Neuron (in vitro differentiated cells): ENCODE measurements around the gene ARID3C.

ENCODE experiments used
- H2AFZ ChIP-seq: one replicate; pipeline ENCODE4 v1.6.1; 2013; ENCODE audit warnings: low read depth, mild to moderate bottlenecking, inconsistent platforms, low read length, moderate library complexity
- H3K27me3 ChIP-seq: one replicate; pipeline ENCODE4 v1.6.1; 2013; ENCODE audit warnings: low read length; ENCODE audit not compliant: insufficient read depth
- H3K36me3 ChIP-seq: one replicate; pipeline ENCODE4 v1.6.1; 2013; ENCODE audit warnings: low read length; ENCODE audit not compliant: insufficient read depth
- H3K4me1 ChIP-seq: one replicate; pipeline ENCODE4 v1.6.1; 2013; ENCODE audit warnings: low read length; ENCODE audit not compliant: insufficient read depth
- H3K4me3 ChIP-seq: 2 replicates; pipeline ENCODE4 v1.5.1; 2013; ENCODE audit warnings: mild to moderate bottlenecking, low read length, moderate library complexity
- H3K9me3 ChIP-seq: one replicate; pipeline ENCODE4 v1.6.1; 2013; ENCODE audit warnings: low read length

The ARID3C gene, protein sequence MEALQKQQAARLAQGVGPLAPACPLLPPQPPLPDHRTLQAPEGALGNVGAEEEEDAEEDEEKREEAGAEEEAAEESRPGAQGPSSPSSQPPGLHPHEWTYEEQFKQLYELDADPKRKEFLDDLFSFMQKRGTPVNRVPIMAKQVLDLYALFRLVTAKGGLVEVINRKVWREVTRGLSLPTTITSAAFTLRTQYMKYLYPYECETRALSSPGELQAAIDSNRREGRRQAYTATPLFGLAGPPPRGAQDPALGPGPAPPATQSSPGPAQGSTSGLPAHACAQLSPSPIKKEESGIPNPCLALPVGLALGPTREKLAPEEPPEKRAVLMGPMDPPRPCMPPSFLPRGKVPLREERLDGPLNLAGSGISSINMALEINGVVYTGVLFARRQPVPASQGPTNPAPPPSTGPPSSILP

DNA sequence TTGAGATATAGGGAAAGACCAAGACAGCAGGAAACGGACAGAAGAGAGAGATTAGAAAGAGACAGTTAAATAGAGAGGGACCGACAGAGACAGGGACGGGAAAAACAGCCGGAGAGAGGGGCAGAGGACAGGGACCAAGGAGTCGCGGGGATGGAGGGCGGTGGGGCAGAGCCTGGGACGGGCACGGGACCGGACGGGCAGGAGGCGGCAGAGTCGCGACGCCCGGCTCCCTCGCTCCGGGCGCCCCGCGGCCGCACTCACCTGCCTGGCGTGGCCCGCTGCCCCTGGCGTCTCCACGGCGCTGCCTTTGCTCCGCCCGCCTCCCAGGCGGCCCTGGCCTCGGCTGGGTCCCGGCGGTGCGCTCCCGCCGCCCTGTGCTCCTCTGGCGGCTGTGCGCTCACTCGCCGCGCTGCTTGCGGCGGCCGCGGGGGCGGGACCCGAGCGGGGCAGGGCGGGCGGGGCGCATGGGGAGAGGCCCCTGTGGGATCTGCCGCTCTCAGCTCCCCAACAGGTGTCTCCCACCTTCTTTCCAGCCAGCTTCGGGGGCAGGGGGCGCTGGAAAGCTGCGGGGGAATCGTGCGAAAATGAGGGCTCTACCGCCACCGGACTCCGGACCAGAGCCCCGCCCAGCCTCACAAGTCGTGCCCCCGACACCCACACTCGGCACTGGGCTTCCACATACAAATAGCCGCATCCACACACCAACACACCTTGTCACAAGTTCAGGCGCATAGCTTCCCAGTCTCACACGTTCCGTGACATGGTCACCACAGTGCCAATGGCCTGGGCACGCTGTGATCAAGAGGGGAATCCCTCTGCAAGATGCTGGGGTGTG is at the start of gene ARID3C:
Gene ARID3C, minus strand, starts transcription at position 411 of the 835 bp plus-strand sequence. CDS start 1,052 bp downstream, outside the sequence.
- peaks cover 66% of the 10 kb centered on the region for H3K27me3 ChIP-seq
- H2AFZ ChIP-seq: no peak within 1 kb of the TSS
- peak within 1 kb of the TSS; percentile 21 for H3K4me3 ChIP-seq
- no peaks in the 10 kb centered on the region for H3K9me3 ChIP-seq
- H3K4me1 ChIP-seq: peaks cover 12% of the 10 kb centered on the region
- H3K36me3 ChIP-seq: no peaks in the 10 kb centered on the region

DNA sequence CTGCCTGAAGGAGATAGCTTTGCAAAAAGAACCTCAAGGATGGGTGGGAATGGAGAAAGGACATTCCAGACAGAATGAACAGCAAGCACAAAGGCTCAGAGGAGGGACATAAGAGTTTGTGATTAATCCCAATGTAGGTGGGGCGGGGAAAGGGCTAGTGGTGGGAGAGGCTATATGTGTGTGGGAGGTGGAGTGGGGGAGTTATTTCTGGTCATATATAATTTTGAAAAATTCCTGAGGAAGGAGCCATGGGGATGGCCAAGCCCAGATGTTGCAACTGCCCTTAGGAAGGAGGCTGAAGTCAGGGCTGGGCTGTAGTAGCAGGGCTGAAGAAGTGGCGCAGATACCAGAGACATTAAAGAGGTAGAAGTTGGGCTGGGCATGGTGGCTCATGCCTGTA is 47.0 kb upstream of the ARID3C start:
- no peak overlapping the region for H3K4me3 ChIP-seq
- no peak overlapping the region for H2AFZ ChIP-seq
- no peaks in the 10 kb centered on the region for H3K36me3 ChIP-seq
- no peaks in the 10 kb centered on the region for H3K27me3 ChIP-seq
- no peaks in the 10 kb centered on the region for H3K4me1 ChIP-seq
- H3K9me3 ChIP-seq: no peaks in the 10 kb centered on the region

DNA sequence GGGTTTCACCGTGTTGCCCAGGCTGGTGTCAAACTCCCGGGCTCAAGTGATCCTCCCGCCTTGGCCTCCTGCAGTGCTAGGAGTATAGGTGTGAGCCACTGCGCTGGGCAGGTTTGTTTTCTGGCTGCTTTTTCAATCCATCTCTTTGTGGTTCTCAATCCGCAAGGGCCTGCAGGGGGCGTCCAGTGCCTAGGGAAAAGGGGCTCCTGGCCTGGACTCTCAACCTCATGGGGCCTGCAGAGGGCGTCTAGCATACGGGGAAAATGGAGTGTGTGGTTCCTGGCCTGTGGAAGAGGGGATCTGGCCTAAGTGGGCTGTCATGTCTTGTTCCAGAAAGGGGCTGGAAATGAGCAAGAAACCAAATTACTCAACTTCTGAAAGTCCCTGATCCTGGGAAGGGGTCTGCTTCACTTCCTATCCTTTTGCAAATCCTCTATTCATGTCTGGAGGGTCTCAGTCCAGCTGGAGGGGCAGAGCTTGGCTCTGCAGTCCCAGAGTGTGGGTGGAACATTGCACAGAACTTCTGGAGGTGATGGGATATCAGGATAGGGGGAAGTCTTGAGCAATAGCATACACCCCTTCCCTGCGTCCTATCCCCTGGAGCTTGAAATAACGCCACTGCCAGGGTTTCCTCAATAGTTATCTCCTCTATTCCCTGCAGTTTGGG is 46.3 kb upstream of the ARID3C start:
- no peak overlapping the region for H3K4me3 ChIP-seq

DNA sequence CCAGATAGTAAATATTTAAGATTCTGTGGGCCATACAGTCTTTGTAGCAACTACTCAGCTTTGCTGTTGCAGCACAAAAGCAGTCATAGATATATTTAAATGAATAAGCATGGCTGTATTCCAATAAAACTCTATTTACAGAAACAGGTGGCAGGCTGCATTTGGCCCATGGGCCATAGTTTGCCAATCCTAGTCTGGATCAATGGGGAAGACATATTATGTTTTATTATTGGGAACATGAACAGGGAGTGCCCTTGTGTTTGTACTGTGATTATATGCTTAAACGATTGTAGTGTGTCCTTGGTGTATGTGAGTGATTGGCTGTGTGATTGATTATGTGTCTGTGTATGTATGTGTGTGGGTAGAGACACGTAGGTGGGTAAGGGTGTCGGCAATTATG is 45.6 kb upstream of the ARID3C start:
- no peak overlapping the region for H2AFZ ChIP-seq
- no peaks in the 10 kb centered on the region for H3K27me3 ChIP-seq
- no peaks in the 10 kb centered on the region for H3K4me1 ChIP-seq
- no peaks in the 10 kb centered on the region for H3K9me3 ChIP-seq
- H3K4me3 ChIP-seq: no peak overlapping the region
- H3K36me3 ChIP-seq: no peaks in the 10 kb centered on the region

More for the DNA sequence above, 46.3 kb upstream of the ARID3C start:
- H3K27me3 ChIP-seq: no peaks in the 10 kb centered on the region
- no peaks in the 10 kb centered on the region for H3K36me3 ChIP-seq
- H3K9me3 ChIP-seq: no peaks in the 10 kb centered on the region
- H3K4me1 ChIP-seq: no peaks in the 10 kb centered on the region
- no peak overlapping the region for H2AFZ ChIP-seq

DNA sequence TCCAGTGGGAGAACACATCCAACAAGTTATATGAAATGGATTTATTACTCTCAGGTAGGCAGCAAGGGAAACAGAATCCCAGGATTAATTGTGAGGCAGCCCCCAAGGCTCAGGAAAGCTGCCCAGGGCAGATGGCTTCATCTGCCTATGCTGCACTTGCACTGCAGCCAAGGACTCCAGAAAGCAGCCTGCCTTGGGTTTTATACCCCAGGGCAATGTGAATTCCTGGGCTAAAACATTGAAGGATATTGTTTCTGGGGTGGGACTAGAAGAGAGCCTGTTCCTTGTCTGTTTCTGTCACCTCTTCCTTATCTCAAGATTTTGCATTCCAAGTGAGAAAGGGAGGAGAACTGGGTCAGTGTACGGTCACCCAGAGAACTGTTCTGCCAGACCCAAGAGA is 42.4 kb upstream of the ARID3C start:
- H3K27me3 ChIP-seq: no peaks in the 10 kb centered on the region
- peaks cover 2% of the 10 kb centered on the region for H3K4me1 ChIP-seq
- H3K9me3 ChIP-seq: no peaks in the 10 kb centered on the region
- no peak overlapping the region for H2AFZ ChIP-seq
- H3K4me3 ChIP-seq: no peak overlapping the region
- H3K36me3 ChIP-seq: no peaks in the 10 kb centered on the region

DNA sequence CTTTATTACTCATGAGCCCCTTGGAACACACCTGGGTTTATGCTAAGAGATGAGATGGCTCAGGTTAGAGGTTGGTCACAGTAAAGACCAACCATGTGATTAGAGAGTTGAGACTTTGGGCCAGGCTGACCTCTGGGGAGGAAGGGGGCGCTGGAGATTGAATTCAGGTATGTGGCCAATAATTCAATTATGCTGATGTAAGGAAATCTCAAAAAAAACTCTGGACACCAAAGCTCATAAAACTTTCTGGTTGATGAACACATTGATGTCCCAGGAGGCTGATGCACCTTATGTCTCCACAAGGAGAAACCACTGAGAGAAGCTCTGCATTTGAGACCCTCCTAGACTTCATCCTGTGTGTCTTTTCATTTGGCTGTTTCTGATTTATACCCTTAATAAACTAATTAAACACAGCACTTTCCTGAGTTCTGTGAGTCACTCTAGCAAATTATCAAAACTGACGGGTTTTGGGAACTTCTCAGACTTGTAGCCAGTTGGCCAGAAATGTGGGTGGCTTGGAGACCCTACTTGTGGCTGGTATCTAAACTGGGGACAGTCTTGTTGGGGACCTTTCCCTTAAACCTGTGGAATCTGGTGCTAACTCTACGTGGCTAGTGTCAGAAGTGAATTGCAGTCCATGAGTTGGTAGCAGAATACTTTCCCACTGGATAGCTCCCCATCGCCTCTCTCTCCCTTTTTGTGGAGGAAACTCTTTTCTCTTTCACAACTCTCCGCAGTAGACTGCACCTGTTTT is 41.1 kb upstream of the ARID3C start:
- H3K4me1 ChIP-seq: peaks cover 4% of the 10 kb centered on the region
- H3K36me3 ChIP-seq: no peaks in the 10 kb centered on the region
- H3K27me3 ChIP-seq: no peaks in the 10 kb centered on the region
- no peak overlapping the region for H3K4me3 ChIP-seq
- H3K9me3 ChIP-seq: no peaks in the 10 kb centered on the region
- H2AFZ ChIP-seq: no peak overlapping the region

DNA sequence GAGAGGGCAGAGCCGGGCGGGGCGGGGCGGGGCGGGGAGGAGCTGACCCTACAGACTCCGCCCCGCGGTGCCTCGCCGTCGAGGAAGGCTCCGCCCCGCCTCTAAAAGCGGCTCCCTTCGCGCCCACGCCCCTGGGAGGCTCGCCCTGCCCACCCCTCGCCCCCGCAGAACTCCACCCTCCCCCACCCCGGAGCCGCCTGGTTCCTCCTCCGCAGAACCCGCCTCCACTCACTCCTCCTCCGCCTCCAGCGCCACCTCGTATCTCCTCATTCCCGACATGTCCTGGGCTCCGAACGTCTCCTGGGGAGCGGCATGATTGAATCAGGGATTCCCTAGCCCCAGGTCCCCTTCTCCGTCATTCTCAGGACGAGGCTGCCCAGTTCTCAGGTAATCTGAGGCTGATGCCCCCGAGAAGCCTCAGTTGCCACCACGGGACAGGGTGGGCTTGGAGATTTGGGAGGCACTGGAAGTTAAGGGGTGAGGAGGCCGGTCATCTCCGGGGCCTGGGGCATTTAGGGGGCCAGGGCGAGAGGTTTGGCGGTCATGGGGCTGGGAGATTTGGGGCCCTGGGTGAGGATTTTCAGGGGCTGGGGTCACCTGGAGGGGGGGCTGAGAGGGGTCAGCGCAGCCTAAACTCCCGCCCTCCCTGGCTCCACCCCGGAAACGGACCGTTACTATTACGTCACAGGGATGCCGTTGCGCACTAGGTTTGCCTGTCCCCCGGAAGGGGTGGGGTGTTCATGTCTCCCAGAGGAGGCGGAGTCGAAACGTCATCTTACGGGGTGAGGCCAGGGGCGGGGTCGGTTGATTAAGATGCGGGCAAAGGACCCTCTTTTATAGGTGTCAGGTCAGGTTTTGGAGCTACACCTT is 36.8 kb upstream of the ARID3C start:
- Histone ChIP-seq H3K36me3 (no peaks in the 10 kb centered on the region), H2AFZ (peak overlapping the region; percentile 52), H3K27me3 (no peaks in the 10 kb centered on the region), H3K4me1 (peaks cover 7% of the 10 kb centered on the region), H3K4me3 (peak overlapping the region; percentile 60), H3K9me3 (no peaks in the 10 kb centered on the region)

DNA sequence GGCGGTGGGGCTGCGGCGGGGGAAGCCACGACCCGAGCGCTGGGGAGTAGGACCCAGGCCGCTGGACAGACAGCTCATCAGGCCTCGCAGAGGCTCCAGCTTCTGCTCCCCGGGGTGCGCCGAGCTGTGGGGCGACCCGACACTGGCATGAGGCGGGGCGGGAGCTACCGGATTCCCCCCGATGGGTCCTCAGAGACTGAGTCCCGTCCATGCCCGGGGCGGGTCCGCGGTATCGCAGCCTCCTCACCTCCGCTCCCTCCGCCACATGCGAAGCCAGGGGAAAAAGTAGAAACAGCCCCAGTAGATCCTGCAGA is 36.2 kb upstream of the ARID3C start:
- peaks cover 7% of the 10 kb centered on the region for H3K4me1 ChIP-seq
- H3K27me3 ChIP-seq: no peaks in the 10 kb centered on the region
- H3K9me3 ChIP-seq: no peaks in the 10 kb centered on the region
- H3K4me3 ChIP-seq: peak overlapping the region; percentile 46
- H2AFZ ChIP-seq: peak overlapping the region; percentile 52
- no peaks in the 10 kb centered on the region for H3K36me3 ChIP-seq

DNA sequence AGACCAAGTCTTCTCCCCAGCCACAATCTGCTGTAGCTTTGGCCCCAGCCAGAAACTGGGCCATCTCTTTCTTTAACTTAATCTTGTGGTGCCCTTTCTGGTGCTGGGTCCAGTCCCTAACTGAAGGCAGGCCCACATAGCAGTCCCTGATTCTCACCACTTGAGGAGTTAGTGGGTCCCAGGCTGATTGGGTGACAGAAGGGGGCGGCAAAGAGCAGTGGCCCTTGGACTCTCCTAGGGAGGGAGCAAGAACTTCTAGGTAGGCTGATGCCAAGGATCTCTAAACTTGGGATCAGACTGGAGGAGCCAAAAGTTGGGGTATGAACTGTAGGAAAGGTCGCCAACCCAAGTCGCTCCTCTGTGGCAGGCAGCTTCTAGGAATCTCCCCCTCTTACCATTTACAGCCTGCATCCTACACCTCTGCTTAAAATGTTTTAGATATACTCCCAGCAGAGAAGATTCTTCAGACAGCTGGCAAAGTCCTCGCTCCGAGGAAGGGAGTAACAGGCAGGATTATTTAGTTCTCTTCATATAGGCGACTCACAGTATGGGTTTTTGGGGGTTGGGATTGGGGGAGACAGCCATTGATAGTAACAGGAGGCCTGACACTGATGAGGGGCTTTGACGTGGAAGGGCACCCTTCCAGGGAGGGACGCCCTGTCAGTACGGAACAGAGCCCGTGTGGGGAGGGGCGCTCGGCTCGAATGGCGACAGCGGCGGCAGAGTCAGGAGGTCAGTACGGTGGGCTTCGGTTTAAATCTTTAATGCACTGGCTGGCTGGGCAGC is 35.6 kb upstream of the ARID3C start:
- Histone ChIP-seq H3K4me1 (peaks cover 7% of the 10 kb centered on the region), H3K27me3 (no peaks in the 10 kb centered on the region), H2AFZ (peak overlapping the region; percentile 52), H3K9me3 (no peaks in the 10 kb centered on the region), H3K36me3 (no peaks in the 10 kb centered on the region), H3K4me3 (peak overlapping the region; percentile 46)

DNA sequence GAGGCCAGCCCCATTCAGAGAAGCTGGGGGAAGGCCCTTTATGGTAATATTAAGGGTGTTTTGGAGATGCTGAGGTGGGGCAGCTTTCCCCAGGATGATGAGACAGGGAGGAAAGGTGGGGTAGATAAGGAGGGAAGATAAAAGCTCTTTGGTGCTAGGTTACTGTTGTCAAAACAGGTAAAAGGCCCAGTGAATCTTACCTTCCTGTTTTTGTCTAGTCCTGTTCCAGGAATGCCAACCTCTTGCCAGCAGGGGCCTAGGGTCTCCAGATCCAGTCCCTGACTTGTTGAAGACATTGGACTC is 34.4 kb upstream of the ARID3C start:
- Histone ChIP-seq H3K36me3 (no peaks in the 10 kb centered on the region), H3K4me3 (no peak overlapping the region), H3K4me1 (peaks cover 7% of the 10 kb centered on the region), H3K27me3 (no peaks in the 10 kb centered on the region), H2AFZ (no peak overlapping the region), H3K9me3 (no peaks in the 10 kb centered on the region)

DNA sequence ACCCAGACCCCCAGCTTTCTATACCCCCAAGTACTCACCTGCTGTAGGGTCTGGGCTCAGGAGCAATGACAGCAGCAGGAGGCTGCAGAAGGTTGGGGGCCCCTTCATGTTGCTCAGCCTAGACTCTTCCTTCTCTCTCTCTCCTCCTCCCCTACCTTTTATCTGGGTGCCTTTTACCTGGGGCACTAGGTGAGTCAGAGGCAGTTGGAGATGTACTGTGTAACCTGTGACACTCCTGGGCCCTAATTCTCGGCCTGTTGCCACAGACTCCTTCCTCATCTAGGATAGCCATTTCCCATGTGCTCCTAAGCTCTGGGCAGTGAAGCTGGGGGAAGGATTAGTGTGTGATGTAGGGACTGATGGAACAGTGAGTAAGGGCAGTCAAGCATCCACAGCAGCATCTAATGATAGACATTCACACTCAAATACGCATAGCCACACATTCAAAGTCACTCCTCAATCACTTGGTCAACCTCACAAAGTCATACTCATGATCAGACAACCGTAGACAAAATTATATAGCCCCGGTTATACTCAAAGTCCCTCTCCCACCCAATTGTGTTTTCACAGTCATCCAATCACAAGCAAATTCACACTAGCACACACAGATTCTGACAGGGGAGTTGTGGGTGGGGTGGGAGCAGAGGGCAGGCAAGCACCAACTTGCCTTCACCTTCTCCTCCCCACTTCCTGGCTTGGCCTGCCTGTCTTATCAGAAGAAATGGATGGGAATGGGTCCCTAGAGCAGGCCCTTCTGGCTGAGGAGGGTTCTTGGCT is 33.8 kb upstream of the ARID3C start, which contains the start of gene CCL27:
Gene CCL27, minus strand, starts transcription at position 132 of the 777 bp plus-strand sequence. Its CDS starts 24 bp downstream, at position 108.
- H3K27me3 ChIP-seq: no peaks in the 10 kb centered on the region
- no peak within 1 kb of the TSS for H3K4me3 ChIP-seq
- no peaks in the 10 kb centered on the region for H3K9me3 ChIP-seq
- peaks cover 7% of the 10 kb centered on the region for H3K4me1 ChIP-seq
- no peak within 1 kb of the TSS for H2AFZ ChIP-seq
- H3K36me3 ChIP-seq: no peaks in the 10 kb centered on the region
